Esophagus muscularis mucosa (tissue), 4 donors: ENCODE measurements around the gene AGA.

Experiments
- EP300 ChIP-seq: sonication (generic); formaldehyde crosslinking; IDR thresholded peaks from one replicate; pipeline ENCODE4 v1.6.1; 2017; ENCODE audit warnings: antibody characterized with exemption
- POLR2A ChIP-seq: fragments of 450-650 bp; IDR thresholded peaks from one replicate; pipeline ENCODE4 v1.6.1; 2017; ENCODE audit warnings: antibody characterized with exemption, moderate library complexity, mild to moderate bottlenecking, low read depth
- POLR2AphosphoS5 ChIP-seq, 2 donors: sonication (generic); formaldehyde crosslinking; IDR thresholded peaks; one replicate each; pipeline ENCODE4 v1.6.1; 2017; ENCODE audit warnings: antibody characterized with exemption in 2 of 2
- TF ChIP-seq, protein P1 (sequence below), 3 experiments: fragments of 200-600 bp in 2 of 3; fragments of 450-650 bp in 1 of 3; sonication (generic) in 2 of 3; IDR thresholded peaks; one replicate each; pipeline ENCODE4 v1.5.1; 2017 to 2019; ENCODE audit warnings: antibody characterized with exemption in 3 of 3, mild to moderate bottlenecking in 2 of 3, moderate library complexity in 1 of 3

DNA sequence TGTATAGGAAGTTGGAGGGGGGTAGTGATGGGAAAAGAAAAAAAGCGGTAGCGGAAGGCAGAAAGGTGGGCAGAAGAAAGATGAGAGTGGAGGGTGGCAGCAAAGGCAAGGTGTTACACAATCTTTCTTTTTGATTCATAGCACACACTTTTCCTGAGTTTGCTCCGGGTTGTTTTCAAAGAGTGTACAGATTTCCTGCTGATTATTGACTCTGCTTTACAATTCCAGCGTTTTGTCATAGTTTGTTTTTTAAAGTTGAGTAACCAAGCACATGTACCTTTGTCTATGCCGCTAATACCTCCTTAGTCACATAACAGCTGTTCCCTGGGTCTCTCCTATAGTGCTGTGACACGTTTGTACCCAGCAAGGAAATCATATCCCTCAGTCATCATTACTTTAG lies 50.3 kb downstream of the AGA start:
- no peak for TF ChIP-seq POLR2A
- TF ChIP-seq, protein P1, sequence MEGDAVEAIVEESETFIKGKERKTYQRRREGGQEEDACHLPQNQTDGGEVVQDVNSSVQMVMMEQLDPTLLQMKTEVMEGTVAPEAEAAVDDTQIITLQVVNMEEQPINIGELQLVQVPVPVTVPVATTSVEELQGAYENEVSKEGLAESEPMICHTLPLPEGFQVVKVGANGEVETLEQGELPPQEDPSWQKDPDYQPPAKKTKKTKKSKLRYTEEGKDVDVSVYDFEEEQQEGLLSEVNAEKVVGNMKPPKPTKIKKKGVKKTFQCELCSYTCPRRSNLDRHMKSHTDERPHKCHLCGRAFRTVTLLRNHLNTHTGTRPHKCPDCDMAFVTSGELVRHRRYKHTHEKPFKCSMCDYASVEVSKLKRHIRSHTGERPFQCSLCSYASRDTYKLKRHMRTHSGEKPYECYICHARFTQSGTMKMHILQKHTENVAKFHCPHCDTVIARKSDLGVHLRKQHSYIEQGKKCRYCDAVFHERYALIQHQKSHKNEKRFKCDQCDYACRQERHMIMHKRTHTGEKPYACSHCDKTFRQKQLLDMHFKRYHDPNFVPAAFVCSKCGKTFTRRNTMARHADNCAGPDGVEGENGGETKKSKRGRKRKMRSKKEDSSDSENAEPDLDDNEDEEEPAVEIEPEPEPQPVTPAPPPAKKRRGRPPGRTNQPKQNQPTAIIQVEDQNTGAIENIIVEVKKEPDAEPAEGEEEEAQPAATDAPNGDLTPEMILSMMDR (IDR thresholded peaks at IDR 0.05), result no peak
- TF ChIP-seq EP300, result no peak
- TF ChIP-seq POLR2AphosphoS5 (IDR thresholded peaks at IDR 0.05), result no peak
